Gastroesophageal sphincter (tissue), 3 donors: Measurements from ENCODE around the gene FOXN3.

ENCODE experiments used
- EP300 ChIP-seq: sonication (generic); formaldehyde crosslinking; IDR thresholded peaks from one replicate; pipeline ENCODE4 v1.6.1; 2017; ENCODE audit warnings: antibody characterized with exemption, mild to moderate bottlenecking
- POLR2A ChIP-seq, 2 donors: fragments of 450-650 bp; IDR thresholded peaks; one replicate each; pipeline ENCODE4 v1.6.1; 2017; ENCODE audit warnings: antibody characterized with exemption in 2 of 2, mild to moderate bottlenecking in 2 of 2, moderate library complexity in 1 of 2
- POLR2AphosphoS5 ChIP-seq: sonication (generic); formaldehyde crosslinking; IDR thresholded peaks from one replicate; pipeline ENCODE4 v1.6.1; 2017; ENCODE audit warnings: antibody characterized with exemption
- TF ChIP-seq, protein P1 (sequence below), 4 experiments: fragments of 200-600 bp in 2 of 4; fragments of 450-650 bp in 2 of 4; sonication (generic) in 1 of 4; IDR thresholded peaks; one replicate each; pipeline ENCODE4 v1.5.1; 2017 to 2019; ENCODE audit warnings: antibody characterized with exemption in 4 of 4, mild to moderate bottlenecking in 2 of 4, moderate library complexity in 2 of 4

- TF ChIP-seq POLR2A (IDR thresholded peaks at IDR 0.05): peak; percentile 46 to 47
- TF ChIP-seq, protein P1, sequence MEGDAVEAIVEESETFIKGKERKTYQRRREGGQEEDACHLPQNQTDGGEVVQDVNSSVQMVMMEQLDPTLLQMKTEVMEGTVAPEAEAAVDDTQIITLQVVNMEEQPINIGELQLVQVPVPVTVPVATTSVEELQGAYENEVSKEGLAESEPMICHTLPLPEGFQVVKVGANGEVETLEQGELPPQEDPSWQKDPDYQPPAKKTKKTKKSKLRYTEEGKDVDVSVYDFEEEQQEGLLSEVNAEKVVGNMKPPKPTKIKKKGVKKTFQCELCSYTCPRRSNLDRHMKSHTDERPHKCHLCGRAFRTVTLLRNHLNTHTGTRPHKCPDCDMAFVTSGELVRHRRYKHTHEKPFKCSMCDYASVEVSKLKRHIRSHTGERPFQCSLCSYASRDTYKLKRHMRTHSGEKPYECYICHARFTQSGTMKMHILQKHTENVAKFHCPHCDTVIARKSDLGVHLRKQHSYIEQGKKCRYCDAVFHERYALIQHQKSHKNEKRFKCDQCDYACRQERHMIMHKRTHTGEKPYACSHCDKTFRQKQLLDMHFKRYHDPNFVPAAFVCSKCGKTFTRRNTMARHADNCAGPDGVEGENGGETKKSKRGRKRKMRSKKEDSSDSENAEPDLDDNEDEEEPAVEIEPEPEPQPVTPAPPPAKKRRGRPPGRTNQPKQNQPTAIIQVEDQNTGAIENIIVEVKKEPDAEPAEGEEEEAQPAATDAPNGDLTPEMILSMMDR (IDR thresholded peaks at IDR 0.05): peak in 1 of 4 experiments; percentile 22
- TF ChIP-seq EP300: no peak
- TF ChIP-seq POLR2AphosphoS5: peak; percentile 62
These were observed at the start of gene FOXN3 for GRCh38 chr14:89417091-89417464.
